ENCODE data around the gene CAMK2A. TPM values are rescaled to one million over a fixed set of nuclear protein-coding genes. Genes with fewer than 3 reads are reported as not detected.

Gene CAMK2A
- polyA plus RNA-seq, 1 donor (not counting 4 experiments of a cell fraction or from before 2014, with no cell fraction given) = 0.05 TPM

- Histone ChIP-seq H3K4me2 (ENCODE audit: control insufficient read depth, extremely low read depth, insufficient read depth, low read depth, low read length) (no peak overlapping the region), H3K79me2 (ENCODE audit: control insufficient read depth, insufficient read depth, low read length) (no peaks in the 10 kb centered on the region), H3K4me1 (ENCODE audit: control insufficient read depth, extremely low read depth, insufficient read depth, low read length) (peaks cover under 1% of the 10 kb centered on the region), H3K36me3 (ENCODE audit: control insufficient read depth in 2 of 2, extremely low read depth in 1 of 2, insufficient read depth in 2 of 2, low read length in 2 of 2) (no peaks in the 10 kb centered on the region), H3K27me3 (ENCODE audit: control insufficient read depth, extremely low read depth, insufficient read depth, low read length) (no peaks in the 10 kb centered on the region), H2AFZ (ENCODE audit: control insufficient read depth, low read length) (no peak overlapping the region), H3K9me1 (ENCODE audit: control insufficient read depth, extremely low read depth, insufficient read depth, low read length) (no peaks in the 10 kb centered on the region), H3K4me3 (ENCODE audit: control insufficient read depth in 2 of 3, extremely low read depth in 1 of 3, insufficient read depth in 2 of 3, low read depth in 1 of 3, low read length in 3 of 3) (no peak overlapping the region), H3K9me3 (ENCODE audit: control insufficient read depth, low read depth, low read length) (no peaks in the 10 kb centered on the region), H4K20me1 (ENCODE audit: control insufficient read depth, extremely low read depth, insufficient read depth, low read length) (no peaks in the 10 kb centered on the region), H3K27ac (ENCODE audit: control insufficient read depth, insufficient read depth, low read length) (no peak overlapping the region), H3K9ac (ENCODE audit: control insufficient read depth, extremely low read depth, insufficient read depth, low read length) (no peak overlapping the region)
- FAIRE-seq (peak; percentile 58), DNase-seq (ENCODE audit: low read depth, low spot score) (no peak)
- dilution Hi-C loops (cut with MboI; ENCODE audit: extremely low pct_ligation_motif_present, low sequenced_read_pairs) = no loop called here
- TF ChIP-seq CTCF (optimal IDR thresholded peaks at IDR 0.05 in 1 of 3, IDR thresholded peaks at IDR 0.05 in 1 of 3, conservative IDR thresholded peaks at IDR 0.05 in 1 of 3; ENCODE audit: extremely low read depth in 1 of 3, insufficient read depth in 2 of 3, low read length in 3 of 3) = no peak
- TF ChIP-seq EZH2 (IDR thresholded peaks at IDR 0.05; ENCODE audit: low read length) = no peak
These were observed 39.5 kb upstream of the CAMK2A start for GRCh38 chr5:150329038-150329437.

- no peak overlapping the region for H3K27ac ChIP-seq (ENCODE audit: control insufficient read depth, insufficient read depth, low read length)
- H3K4me1 ChIP-seq (ENCODE audit: control insufficient read depth, extremely low read depth, insufficient read depth, low read length) = peaks cover 5% of the 10 kb centered on the region
- no peaks in the 10 kb centered on the region for H3K36me3 ChIP-seq (ENCODE audit: control insufficient read depth in 2 of 2, extremely low read depth in 1 of 2, insufficient read depth in 2 of 2, low read length in 2 of 2)
- DNase-seq (ENCODE audit: low read depth, low spot score) = no peak
- H3K9me3 ChIP-seq (ENCODE audit: control insufficient read depth, low read depth, low read length) = no peaks in the 10 kb centered on the region
- H3K79me2 ChIP-seq (ENCODE audit: control insufficient read depth, insufficient read depth, low read length) = no peaks in the 10 kb centered on the region
- H2AFZ ChIP-seq (ENCODE audit: control insufficient read depth, low read length) = no peak overlapping the region
- H3K27me3 ChIP-seq (ENCODE audit: control insufficient read depth, extremely low read depth, insufficient read depth, low read length) = no peaks in the 10 kb centered on the region
- no peak for TF ChIP-seq EZH2 (IDR thresholded peaks at IDR 0.05; ENCODE audit: low read length)
- no peak for TF ChIP-seq CTCF (optimal IDR thresholded peaks at IDR 0.05 in 1 of 3, IDR thresholded peaks at IDR 0.05 in 1 of 3, conservative IDR thresholded peaks at IDR 0.05 in 1 of 3; ENCODE audit: extremely low read depth in 1 of 3, insufficient read depth in 2 of 3, low read length in 3 of 3)
- no peak overlapping the region for H3K4me2 ChIP-seq (ENCODE audit: control insufficient read depth, extremely low read depth, insufficient read depth, low read depth, low read length)
- H3K9ac ChIP-seq (ENCODE audit: control insufficient read depth, extremely low read depth, insufficient read depth, low read length) = no peak overlapping the region
- H4K20me1 ChIP-seq (ENCODE audit: control insufficient read depth, extremely low read depth, insufficient read depth, low read length) = no peaks in the 10 kb centered on the region
- H3K4me3 ChIP-seq (ENCODE audit: control insufficient read depth in 2 of 3, extremely low read depth in 1 of 3, insufficient read depth in 2 of 3, low read depth in 1 of 3, low read length in 3 of 3) = no peak overlapping the region
- dilution Hi-C loops (cut with MboI; ENCODE audit: extremely low pct_ligation_motif_present, low sequenced_read_pairs) = no loop called here
- no peak for FAIRE-seq
- no peaks in the 10 kb centered on the region for H3K9me1 ChIP-seq (ENCODE audit: control insufficient read depth, extremely low read depth, insufficient read depth, low read length)
These were observed 38.9 kb upstream of the CAMK2A start for GRCh38 chr5:150328515-150328914.
